EL (cell line): ENCODE results near the gene LECT2.

Source experiments
- DNase-seq: peaks from one replicate; pipeline ENCODE4 v3.0.0-alpha.2; 2016

The LECT2 gene

DNA sequence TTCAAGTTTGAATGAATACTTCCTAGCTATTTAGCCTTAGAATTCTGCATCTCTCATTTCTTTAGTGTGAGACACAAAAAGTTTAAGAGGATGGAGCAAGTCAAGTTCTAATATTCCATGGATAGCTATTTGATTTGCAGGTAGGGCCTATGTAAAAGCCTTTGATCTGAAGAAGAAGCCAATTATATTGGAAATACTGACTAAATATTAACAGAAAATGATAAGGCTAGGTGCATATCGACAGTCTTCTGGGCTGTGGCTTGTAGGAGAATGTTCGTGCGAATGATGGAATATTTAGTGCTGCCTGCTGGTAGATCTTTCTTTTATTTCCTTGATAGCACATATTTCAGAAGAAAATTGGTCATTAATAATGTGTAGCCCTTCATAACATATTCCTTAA is at the start of gene LECT2:
TSS of gene LECT2 (minus strand) at position 85 of the 400 bp plus-strand sequence. CDS start 150 bp downstream, outside the sequence.
- no peak for DNase-seq

DNA sequence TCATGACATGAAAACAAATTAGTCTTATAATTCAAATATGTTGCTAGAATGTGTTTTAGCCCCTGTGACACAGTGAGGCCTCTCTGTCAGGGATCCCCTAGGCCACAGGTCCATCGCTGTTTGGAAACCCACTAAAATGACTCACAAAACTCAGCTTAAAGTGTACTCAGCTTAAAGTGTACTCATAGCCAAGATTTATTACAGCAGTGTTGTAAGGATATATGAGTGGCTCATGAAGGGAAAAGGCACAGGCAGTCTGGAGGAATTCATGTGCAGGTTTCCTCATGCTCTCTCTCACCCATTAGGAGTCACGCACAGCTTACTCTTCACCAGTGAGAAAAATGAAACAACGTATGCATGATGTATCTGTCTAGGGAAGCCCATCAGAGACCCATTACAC is 49.7 kb upstream of the LECT2 start:
- DNase-seq, result peak; percentile 74

DNA sequence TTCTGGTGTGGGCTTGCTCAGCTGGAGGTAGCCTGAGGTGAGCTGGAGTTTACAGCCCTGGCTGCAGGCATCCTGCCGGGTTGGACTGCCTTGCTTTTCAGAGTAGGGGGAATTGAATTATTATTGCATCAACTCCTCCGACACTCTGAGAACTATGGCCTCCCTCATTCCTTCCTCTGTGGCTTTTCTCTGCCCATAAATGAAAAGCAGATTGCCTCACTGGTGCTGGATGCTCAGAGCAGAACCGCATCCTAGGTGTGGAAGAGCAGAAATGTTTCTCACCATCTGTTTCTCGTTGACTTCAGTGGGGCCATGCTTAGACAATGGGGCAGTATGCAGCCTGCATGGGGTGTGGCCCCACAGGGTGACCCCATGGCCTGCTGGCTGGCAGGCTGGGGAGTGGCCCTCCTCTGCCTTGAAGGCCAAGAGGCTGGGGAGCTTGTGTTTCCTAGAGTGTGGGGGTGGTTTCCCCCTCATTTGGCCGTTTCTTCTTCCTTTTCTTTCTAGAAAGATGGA is 46.7 kb upstream of the LECT2 start:
- peak; percentile 36 for DNase-seq

DNA sequence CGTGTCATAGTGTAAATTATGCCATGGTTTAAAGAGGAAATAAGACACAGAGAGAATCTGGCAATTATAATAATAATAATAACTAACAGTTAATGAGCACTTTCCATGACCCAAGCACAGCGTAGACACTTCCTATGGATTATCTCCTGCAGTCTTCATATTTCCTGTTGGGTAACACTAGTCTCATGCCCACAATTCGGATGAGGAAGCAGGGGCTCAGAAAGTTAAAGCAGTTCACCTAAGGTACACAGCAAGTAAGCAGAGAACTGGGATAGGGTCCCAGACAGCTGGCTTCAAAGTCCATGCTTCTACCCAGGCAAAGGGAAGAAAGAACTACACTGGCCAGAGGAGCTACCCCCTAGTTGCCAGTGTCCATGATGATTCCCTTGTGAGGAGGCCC is 46.1 kb upstream of the LECT2 start:
- DNase-seq, result no peak

DNA sequence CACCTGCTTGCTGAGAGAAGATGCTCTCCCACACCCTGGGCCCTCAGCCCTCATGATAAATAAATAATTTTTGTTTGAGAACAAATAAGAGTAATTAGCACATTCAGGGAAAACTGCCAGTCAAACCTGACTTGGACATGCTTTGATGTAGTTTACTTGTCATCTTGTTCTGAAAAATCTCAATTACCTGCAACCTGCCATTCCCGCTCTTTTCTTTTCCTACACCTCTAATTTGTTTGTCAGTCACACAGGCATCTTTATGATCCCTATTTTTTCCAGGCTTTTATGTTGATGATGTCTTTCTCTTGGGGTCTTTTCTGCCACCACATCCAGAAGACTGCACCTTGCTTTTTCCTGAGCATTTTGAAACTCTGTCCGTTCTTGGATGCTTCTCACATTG is 45.4 kb upstream of the LECT2 start:
- DNase-seq, result no peak

DNA sequence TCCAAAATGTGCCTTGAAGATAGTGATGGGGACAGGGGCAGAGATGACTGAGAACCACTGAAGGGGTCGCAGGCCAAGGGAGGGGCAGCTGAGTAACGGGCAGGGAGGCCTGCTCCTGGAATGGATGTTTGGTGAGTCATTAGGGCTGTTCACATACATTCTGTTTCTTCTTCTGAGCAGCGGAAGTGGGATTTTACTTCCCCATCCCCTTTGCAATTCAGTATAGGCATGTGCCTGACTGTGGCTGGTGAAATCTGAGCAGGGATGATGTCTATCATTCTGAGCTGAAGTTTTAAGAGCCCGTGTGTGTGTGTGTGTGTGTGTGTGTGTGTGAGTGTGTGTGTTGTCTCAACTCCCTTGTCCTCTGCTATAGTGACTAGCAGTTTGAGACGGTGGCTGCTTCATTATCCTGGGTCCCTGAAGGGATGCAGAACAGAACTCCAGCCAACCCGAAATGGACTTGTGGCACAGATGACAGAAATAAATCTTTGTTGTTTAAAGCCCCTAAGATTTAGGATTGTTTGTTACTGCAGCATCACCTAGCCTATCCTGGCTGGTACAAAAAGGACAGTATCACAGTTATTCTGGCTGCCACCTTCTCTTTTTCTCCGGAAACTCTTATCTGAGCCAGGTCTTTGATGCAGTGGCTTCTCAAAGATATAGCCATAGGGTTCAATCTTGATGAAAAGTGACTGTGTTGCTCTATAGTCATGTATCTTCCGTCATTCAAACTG is 44.8 kb upstream of the LECT2 start:
- peak; percentile 84 for DNase-seq

DNA sequence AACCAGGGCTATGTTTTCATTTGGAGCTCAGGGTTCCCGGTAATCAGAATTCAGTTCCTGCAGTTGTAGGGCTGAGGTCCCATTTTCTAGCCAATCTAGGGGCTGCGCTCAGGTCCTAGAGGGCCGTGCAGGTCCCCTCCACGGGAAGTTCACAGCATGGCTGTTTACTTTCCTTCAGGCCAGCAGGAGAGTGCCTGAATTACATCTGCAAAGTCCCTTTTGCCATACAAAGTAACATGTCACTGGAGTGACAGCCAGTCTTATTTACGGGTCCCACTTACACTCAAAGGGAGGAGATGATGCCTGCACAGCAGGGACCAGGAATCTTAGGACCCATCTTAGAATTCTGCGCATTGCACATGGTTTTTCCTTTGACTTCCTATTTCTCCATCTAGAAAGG is 44.1 kb upstream of the LECT2 start:
- DNase-seq, result no peak

DNA sequence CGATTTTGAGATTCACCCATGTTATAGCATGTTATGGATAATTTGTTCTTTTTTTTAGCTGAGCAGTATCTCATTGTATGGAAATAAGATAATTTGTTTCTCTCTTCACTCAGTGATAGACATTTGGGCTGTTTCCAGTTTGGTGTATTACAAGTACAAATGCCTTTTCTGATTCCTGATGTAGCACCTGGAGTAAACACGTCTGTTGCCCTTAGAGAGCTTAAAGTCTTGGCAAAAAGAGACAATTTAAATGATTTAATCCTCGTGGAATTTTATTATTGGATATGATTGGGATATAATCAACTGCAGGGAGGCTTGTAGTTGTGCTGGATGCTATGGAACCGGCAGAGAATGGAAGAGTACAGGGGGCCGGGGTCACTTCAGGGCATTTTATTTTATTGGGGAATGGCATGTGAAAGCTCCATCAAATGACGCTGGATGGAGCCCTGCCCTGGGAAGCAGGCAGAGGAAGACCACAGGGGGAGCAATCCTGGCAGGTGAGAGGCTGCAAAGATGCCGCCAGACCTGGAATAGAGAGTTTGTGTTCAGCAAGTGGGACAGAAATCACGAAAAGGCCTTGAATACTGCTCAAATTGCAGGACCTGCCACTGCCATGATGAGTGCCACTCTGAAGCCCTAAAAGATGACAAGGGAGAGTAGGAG is 43.0 kb upstream of the LECT2 start:
- no peak for DNase-seq

DNA sequence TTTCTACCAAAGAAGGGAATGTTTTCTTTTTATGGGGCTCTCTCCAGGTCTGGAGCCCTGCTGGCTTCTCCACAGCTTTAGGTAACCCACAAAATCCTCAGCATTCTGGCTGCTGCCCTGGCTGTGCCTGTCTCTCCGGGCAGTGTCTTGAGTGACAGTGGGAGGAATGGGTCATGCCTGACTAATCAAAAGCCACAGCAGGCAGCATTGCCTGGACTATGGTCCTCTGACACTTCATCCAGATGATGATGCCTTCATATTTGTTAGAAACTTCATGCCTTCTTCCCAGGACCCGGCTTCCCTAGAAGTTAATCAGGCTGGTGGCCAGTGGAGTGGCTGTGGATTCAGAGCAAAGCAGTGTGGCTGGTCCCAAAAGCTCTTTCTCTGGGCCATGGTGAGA is 41.8 kb upstream of the LECT2 start:
- peak; percentile 72 for DNase-seq

DNA sequence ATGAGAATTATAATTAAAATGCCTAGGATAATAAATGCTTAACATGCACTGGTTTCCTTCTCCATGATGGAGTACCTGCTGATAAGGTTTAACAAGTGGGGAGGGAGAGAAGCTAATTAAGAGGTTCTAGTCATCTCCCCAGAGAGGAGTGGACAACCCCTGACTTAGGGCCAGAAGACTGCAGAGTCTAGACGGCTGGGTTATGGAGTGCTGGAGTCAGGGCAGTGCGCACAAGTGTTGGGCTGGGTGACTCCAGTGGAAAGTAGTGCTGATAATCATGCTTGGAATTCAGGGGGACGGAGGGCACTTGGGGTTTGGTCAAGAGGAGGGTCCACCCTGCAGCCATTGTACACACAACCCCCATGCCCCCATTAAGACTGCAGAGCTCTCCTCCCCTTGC is 41.2 kb upstream of the LECT2 start:
- DNase-seq, result no peak

DNA sequence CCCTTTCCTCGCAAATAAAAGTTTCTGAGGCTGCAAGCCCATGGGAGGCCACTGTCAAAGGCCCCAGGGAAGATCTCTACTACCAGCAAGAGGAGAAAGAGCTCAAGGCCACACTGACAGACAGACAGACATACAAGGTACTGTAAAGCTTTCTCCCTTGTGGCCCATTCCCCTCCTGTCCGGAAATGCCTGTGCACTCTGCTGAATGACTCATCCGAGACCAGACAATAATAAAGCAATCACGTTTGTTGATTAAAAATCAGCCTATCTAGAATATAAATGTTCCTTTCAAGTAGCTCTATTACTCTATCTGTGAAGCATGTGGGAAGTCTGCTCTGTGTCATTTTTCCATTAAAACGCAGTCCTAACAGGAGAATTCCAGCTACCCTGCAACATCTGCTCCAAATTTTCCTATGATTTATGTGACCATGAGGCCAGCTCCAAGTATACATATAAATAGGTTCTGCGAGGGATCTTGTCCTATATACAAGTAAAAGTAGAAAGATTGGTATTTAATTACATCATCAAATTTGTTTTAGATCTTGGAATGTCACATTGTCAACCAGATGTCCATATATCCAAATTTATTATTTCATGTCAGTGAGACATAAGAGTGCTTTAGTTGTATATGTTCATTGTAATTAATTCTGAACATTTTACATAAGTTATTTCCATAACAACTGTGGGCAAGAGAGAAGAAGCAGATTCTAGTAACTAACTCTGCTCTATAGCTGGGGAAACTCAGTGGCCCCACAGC is 39.3 kb upstream of the LECT2 start:
- peak; percentile 77 for DNase-seq

DNA sequence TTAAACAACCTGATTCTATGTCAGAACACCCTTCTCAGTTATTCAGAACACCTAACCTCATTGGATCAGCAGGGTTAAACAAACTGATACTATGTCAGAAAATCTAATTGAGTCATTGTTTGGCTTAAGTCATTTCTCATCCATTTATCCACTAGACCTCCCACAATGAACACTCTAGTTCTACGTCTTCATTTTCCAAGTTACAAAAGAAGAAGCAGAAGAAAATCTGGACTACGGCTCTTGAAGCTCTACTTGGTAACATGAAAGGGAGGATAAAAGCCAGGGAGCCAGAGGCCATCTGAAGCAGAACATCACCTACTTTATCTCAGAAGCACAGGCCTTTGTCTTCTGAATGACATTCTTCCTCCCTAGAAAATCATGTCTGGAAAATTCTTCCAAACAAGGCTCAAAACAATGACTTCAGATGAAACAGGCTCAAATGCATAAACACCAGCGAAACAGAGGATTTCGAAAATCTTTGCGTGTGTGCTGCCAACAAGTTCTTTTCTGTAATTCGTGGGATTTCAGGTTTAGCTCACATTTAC is 38.6 kb upstream of the LECT2 start:
- DNase-seq, result no peak

DNA sequence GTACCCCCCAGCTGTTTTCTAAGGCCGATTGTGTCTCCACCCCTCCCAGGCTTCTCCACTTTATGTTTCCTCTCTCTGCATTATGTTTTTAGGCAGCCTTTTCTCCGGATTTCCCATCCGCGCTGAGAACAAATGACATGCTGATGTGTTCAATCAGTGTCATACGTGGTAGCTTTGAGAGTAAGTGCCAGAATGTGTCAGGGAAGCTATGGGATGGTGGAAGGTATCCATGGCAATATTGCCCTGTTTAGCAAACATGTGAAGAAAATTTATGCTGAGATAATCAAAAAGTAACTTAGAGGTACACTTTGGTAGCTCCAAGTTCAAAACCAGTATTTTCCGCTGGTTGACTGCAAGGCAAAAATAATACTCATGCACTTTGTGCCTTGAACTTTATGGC is 36.6 kb upstream of the LECT2 start:
- no peak for DNase-seq

DNA sequence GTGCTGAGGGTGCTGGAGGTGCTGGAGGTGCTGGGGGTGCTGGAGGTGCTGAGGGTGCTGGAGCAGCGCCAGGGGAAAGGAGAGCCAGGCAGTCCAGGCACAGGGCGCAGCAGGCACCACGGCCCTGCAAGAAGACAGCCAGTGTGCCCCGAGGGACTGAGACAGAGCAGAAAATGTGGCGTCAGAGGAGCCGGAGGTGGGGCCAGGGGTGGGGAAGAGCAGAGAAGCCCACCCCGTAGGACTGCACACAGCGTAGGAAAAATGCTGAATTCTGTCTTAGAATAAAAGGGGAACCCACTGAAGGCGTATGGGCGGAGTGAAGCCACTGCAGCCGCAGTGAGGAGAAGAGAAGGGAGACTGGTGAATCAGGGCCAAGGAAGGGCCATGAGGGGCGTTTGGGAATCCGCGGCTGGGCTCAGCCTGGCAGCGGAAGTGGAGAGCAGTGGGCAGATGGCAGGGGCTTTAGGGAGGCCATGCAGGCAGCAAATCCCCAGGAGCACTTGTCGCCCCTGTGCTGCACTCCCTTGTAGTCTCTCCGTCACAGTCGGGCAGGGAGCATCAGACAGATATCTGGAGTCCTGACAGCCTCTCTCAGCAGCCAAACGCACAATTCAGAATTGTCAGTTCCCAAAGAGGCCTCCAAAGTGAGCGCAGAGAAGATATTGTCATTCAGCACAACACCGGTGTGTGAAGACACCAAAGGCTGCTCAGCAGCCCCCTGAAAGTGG is 35.9 kb upstream of the LECT2 start:
- no peak for DNase-seq

DNA sequence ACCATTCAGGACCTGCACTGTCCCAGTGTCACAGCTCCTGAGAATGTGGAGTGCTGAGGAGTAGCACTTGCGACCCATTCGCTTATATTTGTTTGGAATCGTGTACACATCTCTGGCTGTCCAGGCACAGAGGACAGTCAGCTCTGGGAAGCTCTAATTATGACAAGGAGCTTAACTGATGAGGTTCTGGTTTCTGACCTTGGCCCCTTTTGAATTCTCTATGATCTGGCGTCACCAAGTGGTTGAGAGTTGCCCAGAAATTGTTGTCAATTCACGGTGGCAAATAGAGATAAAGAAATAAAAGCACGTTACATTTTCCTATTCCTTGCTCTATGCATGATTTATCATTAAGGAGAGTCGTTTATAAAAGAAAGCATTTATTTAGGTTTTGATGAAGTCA is 34.9 kb upstream of the LECT2 start:
- DNase-seq, result no peak

DNA sequence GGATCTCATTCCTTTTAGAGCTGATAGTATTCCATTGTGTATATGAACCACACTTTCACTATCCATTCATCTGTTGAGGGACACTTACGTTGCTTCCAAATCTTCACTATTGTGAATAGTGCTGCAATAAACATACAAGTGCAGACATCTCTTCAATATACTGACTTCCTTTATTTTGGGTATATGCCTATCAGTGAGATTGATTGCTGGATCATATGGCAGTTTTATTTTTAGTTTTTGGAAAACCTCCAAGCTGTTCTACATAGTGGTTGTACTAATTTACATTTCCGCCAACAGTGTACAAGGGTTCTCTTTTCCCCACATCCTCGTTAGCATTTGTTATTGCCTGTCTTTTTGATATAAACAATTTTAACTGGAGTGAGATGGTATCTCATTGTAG is 33.8 kb upstream of the LECT2 start:
- no peak for DNase-seq

DNA sequence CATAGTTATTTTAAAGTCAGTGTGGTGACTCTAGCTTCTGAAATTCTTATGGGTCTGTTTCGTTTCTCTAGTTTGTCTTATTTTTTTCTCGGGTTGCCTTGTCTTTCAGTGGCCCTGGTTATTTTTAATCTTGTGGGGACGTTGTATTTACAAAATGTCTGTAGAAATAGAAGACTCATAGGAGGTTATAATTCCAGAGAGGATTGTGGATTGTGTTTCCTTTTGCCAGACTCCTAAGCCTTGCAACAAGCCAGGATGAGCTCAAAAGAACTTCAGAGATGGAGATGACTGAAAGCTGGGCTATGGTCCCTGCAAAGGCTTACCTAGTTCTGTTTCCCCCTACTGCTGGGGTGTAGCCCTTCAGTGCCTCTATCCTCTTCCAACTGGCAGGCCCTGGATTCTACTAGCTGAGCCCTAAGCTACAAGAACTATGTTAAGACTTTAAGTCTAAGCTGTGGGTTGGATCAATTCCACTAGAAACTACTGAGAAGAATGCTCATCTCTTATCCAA is 32.2 kb upstream of the LECT2 start:
- no peak for DNase-seq

DNA sequence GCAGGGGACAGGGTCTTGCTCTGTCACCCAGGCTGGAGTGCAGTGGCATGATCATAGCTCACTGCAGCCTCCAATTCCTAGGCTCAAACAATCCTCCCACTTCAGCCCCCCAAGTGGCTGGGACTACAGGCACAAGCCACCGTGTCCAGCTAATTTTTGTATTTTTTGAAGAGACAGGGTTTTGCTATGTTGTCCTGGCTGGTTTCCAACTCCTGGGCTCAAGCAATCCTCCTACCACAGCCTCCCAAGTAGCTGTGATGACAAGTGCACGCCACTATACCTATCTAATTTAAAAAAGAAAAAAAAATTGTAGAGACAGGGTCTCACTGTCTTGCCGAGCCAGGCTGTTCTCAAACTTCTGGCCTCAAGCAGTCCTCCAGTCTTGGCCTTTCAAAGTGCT is 31.6 kb upstream of the LECT2 start:
- DNase-seq, result no peak

DNA sequence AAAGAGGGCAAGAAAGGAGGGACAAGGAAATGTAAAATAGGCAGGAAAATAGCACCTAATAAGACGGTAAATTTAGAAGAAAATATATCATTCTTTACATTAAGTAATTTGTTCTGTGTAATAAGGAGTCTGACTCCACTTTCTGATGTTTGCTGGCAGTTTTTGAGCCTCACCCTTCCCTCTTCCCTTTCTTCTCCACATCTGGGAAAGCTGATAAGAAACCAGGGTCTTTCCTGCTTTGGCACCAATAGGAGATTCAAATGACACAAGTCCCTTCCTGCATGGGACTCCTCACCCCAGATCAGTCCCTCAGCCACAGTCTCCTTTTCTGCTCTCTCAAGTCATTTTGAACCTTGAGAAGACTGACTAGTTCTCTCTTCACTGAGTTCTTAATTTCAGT is 31.2 kb upstream of the LECT2 start:
- no peak for DNase-seq

DNA sequence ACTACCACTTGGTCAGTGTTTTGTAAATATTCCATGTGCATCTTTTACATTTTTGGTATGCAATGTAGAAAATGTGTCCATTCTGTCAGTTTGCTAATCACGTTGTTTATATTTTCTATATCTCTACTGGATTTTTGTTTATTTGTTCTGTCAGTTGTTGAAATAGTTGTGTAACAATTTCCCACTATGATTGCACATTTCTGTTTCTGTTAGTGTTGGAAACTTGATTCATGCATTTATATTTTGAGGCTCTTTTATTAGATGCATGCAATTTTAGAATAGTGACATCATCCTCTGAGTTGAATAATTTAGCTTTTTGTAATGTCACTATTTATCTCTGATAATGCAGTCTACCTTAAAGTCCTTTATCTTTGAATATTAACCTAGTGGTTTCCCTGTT is 25.8 kb upstream of the LECT2 start:
- DNase-seq, result no peak

DNA sequence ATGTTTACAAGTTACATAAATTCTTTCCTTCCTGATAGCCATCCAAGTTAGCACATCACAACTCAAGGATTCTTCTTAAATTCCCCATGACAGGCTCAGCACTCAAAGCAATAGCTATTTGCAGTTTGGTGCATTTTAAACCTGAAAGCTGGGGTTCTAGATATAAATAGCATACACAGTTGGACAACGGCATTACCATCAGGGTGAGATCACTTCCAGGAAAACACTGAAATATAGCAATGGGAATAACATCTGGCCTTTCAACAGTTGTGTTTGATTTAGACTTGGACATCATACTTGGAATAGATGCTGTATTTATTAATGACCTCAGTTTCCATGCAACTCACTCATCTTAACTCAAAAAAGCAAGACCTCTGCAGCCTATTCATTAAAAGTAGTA is 24.7 kb upstream of the LECT2 start:
- peak; percentile 41 for DNase-seq

DNA sequence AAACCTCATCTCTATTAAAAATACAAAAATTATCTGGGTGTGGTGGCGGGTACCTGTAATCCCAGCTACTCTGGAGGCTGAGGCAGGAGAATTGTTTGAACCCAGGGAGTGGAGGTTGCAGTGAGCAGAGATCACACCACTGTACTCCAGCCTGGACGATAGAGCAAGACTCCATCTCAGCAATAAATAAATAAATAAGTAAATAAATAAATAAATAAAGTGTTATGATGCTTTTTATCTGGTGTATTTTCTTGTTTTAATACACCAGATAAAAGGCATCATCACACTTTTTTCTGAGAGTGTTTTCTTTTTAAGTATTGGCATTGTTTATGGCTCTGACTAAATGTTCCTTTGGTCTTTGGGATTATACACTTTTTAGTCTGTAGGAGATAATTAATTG is 24.2 kb upstream of the LECT2 start:
- no peak for DNase-seq

DNA sequence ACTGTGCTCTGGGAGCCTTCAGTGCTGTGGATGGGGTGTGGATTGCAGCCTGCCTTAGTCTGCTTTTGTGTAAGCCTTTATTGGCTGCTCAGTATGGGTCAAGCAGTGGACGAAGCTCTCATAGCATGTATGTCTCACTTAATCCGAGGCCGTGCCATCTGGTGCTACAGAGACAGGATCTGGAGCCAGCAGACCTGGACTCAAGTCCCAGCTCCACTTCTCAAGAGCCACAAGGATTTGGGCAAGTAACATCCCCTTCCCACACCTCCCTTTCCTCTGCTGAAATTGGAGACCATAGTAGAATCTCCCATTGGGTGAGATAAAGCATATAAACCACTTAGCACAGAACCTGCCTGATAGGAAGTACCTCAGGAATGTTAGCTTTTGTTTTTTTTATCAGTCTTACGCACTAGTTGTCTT is 23.4 kb upstream of the LECT2 start:
- DNase-seq, result no peak
